Gastrocnemius medialis (tissue), 4 donors: Measurements from ENCODE around the gene RAB21. TPM values are rescaled to one million over a fixed set of nuclear protein-coding genes. Genes with fewer than 3 reads are reported as not detected.
A peak's percentile ranks its signal among the peaks of the same experiment; 100 is the strongest.

Experiments used
- ATAC-seq, 2 donors: fragments of 150-250 bp; one replicate each; pipeline ENCODE4 v1.9.1; 2016
- DNase-seq, 2 donors: peaks; one replicate each; pipeline ENCODE4 v3.0.0-alpha.2; 2019
- H3K27ac ChIP-seq, 4 donors: fragments of 200-600 bp; sonication (generic); 1 replicate in 1 of 4; 2 replicates in 3 of 4; pipeline ENCODE4 v1.5.1; 2016 to 2018; ENCODE audit warnings: mild to moderate bottlenecking in 2 of 4, moderate library complexity in 1 of 4
- H3K27me3 ChIP-seq, 3 donors: fragments of 200-600 bp; sonication (generic) in 2 of 3; 1 replicate in 1 of 3; 2 replicates in 2 of 3; pipeline versions ENCODE4 v1.5.1 to v1.6.0; 2016 to 2019; ENCODE audit warnings: mild to moderate bottlenecking in 1 of 3, moderate library complexity in 1 of 3
- H3K36me3 ChIP-seq, 2 donors: fragments of 200-600 bp; sonication (generic) in 1 of 2; one replicate each; pipeline ENCODE4 v1.5.1; 2017 to 2018
- H3K4me1 ChIP-seq, 2 donors: fragments of 200-600 bp; sonication (generic) in 1 of 2; one replicate each; pipeline ENCODE4 v1.5.1; 2016 to 2017; ENCODE audit warnings: mild to moderate bottlenecking in 2 of 2
- H3K4me3 ChIP-seq, 4 donors: fragments of 200-600 bp; sonication (generic) in 3 of 4; 1 replicate in 1 of 4; 2 replicates in 3 of 4; pipeline ENCODE4 v1.5.1; 2016 to 2019; ENCODE audit warnings: mild to moderate bottlenecking in 2 of 4
- H3K9me3 ChIP-seq, 3 donors: fragments of 200-600 bp; sonication (generic) in 2 of 3; 1 replicate in 1 of 3; 2 replicates in 2 of 3; pipeline ENCODE4 v1.5.1; 2016 to 2019
- CTCF ChIP-seq, 5 experiments: fragments of 450-650 bp in 3 of 5; fragments of 200-600 bp in 2 of 5; sonication (generic) in 2 of 5; IDR thresholded peaks in 4 of 5; conservative IDR thresholded peaks in 1 of 5; 1 replicate in 4 of 5; 2 replicates in 1 of 5; pipeline ENCODE4 v1.5.1; 2016 to 2019; ENCODE audit warnings: antibody characterized with exemption in 5 of 5, mild to moderate bottlenecking in 3 of 5, moderate library complexity in 3 of 5
- POLR2A ChIP-seq, 2 donors: fragments of 450-650 bp; IDR thresholded peaks; one replicate each; pipeline ENCODE4 v1.6.1; 2017; ENCODE audit warnings: antibody characterized with exemption in 2 of 2, mild to moderate bottlenecking in 2 of 2, moderate library complexity in 2 of 2
- in situ Hi-C, 4 donors: fragments of 200-750 bp; cut with MboI; loops; one replicate each; pipeline versions ENCODE4 v1.15.0 to v1.8.0; 2017; ENCODE audit warnings: low sequenced_read_pairs in 4 of 4
- intact Hi-C: fragments of 100-400 bp; cut with DNase I; formaldehyde crosslinking; loops from one replicate; pipeline ENCODE4 v1.15.1; 2023; ENCODE audit warnings: low total_unique reads
- total RNA-seq, 4 donors: library from RNA; depleted of rRNA; stranded (reverse); fragments of >200 nt; gene quantifications; one replicate each; pipeline versions ENCODE4 v1.1.0 to v1.2.3, GENCODE V29; 2016

Gene RAB21
- total RNA-seq, 4 donors from 2014 or later: 17.4 to 75.9 (median 45.7) TPM

DNA sequence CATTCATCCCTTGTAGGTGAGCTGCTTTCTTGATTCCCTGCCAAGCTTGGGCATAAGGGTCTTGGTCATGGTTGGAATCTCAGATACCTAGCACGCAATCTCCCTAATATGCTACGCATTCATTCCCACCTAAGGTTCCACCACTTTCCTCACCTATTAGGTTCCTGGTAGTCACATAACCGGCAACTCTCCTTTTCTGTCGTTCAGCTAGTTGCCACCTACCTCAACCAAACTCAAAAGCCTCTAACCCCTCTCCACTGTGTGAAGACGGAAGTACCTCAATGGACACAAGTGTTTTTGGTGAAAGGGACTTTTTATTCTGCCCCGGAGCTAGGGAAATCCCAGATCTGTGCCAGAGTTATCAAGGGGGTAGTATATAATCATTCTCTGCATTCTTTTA lies 83.6 kb downstream of the RAB21 start:
- no peak for ATAC-seq
- Histone ChIP-seq H3K4me3 (no peak overlapping the region), H3K27ac (peak overlapping the region in 2 of 4 donors; percentile 98), H3K36me3 (peaks cover 0 to 10% of the 10 kb centered on the region in 2 donors), H3K27me3 (no peaks in the 10 kb centered on the region), H3K4me1 (peaks cover 30 to 31% of the 10 kb centered on the region in 2 donors), H3K9me3 (no peaks in the 10 kb centered on the region)
- intact Hi-C loops: loop anchor here (2.0 kb wide), 1 partner anchor 173 kb away; the partner anchor contains the start of gene THAP2
- no peak for DNase-seq
- in situ Hi-C loops: loop anchor here in 1 of 4 donors (10.0 kb wide), 1 partner anchor 173 kb away; the partner anchor contains the start of genes THAP2 and ZFC3H1
- TF ChIP-seq POLR2A (IDR thresholded peaks at IDR 0.05) (no peak), CTCF (IDR thresholded peaks at IDR 0.05 in 4 of 5, conservative IDR thresholded peaks at IDR 0.05 in 1 of 5) (no peak)

DNA sequence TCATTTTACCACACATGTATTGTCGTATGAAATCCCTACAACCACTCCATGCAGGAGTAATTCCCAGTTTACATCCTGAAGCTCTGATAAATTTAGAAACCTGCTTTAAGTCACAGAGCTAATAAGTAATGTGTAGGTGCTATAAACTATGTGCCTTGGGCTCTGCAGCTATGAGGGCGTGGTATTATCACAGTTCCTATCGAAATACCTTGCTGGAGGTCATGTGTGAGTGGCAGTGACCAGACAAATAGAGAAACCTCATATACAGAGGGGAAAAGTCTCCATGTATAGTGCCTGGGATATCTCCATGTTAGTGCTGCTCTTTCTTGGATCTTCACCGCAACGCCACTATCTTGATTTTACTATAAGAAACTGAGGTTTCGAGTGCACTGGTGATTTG lies 84.0 kb downstream of the RAB21 start:
- Histone ChIP-seq H3K4me1 (peaks cover 34 to 36% of the 10 kb centered on the region in 2 donors), H3K27me3 (no peaks in the 10 kb centered on the region)

DNA sequence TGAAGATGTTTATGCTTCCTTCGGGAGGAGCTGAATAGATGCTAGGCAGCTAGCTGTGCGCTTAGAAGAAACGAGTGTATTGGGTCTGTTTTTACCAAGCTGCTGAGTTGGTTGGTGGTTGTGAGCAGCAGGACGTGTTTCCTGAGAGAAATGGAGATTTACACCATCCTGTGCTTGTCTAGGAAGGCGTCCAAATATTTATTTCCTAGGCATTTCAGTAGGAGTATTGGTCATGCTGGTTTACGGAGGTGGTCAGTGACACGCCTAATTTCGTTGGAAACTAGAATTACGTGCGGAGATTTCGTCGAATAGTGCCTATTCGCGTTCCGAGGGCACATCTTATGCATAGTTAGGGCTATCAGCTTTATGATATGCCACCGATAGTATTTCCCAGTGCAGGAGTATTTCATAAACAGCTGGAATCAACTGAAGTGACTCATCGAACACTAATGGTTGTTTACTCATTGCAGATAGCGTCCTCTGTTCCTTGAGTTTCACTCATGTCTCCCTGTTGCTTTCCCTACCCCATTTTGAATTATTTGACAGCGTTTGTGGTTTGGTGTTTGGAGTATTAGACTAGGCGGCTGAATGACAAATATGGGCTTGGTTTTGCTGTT lies 85.7 kb downstream of the RAB21 start:
- in situ Hi-C loops: loop anchor here in 2 of 4 donors (10.0 kb wide), 2 partner anchors 66 to 86 kb away; partner anchors contain the start of gene RAB21 (in 1 of the 2)

More for the DNA sequence above, 84.0 kb downstream of the RAB21 start:
- TF ChIP-seq CTCF (IDR thresholded peaks at IDR 0.05 in 4 of 5, conservative IDR thresholded peaks at IDR 0.05 in 1 of 5) (no peak), POLR2A (IDR thresholded peaks at IDR 0.05) (no peak)
- peak overlapping the region in 2 of 4 donors; percentile 76 to 84 for H3K4me3 ChIP-seq
- in situ Hi-C loops (loop anchor here in 1 of 4 donors (10.0 kb wide), 1 partner anchor 174 kb away; the partner anchor contains the start of genes THAP2 and ZFC3H1), intact Hi-C loops (loop anchor here (2.0 kb wide), 1 partner anchor 174 kb away; the partner anchor contains the start of gene THAP2)
- DNase-seq (no peak), ATAC-seq (no peak)
- H3K27ac ChIP-seq: peak overlapping the region; percentile 91 to 98 (median 97)
- peaks cover 0 to 10% of the 10 kb centered on the region in 2 donors for H3K36me3 ChIP-seq
- no peaks in the 10 kb centered on the region for H3K9me3 ChIP-seq

DNA sequence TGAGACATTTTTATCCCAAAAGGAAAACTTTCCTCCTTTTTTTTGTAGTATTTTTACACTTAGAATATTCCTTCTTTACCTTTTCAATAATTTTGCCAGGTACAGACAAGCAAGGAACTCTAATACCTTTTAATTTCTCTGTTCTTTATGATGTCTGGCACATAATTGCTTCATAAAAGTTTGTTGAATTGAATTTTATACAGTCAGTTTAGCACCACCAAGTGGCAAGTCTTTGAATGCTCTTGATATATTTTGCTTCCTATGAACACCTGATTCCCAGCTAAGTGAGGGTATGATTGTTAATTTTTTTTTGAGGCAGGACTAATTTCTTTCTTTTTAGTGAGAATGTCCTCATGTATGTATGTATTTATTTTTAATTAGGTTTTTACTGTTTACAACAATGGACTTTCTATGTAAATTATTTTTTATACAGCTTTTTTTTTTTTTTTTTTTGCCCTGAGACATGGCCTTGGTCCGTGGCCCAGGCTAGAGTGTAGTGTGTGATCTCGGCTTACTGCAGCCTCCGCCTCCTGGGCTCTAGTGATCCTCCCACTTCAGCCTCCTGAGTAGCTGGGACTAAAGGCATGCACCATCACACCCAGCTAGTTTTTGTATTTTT lies 91.8 kb downstream of the RAB21 start:
- in situ Hi-C loops: loop anchor here in 2 of 4 donors (10.0 kb wide), 2 partner anchors 72 to 92 kb away; partner anchors contain the start of gene RAB21 (in 1 of the 2)
- intact Hi-C loops: loop anchor here (2.0 to 10.0 kb wide), 3 partner anchors 66 to 1602 kb away; partner anchors contain the start of genes CNOT2 and TMEM19
- peak overlapping the region; percentile 84 to 95 (median 90) for H3K27ac ChIP-seq
- ATAC-seq: no peak
- no peaks in the 10 kb centered on the region for H3K9me3 ChIP-seq
- H3K4me1 ChIP-seq: peaks cover 86 to 94% of the 10 kb centered on the region in 2 donors
- peaks cover 0 to 5% of the 10 kb centered on the region in 2 donors for H3K36me3 ChIP-seq
- H3K4me3 ChIP-seq: peak overlapping the region in 1 of 4 donors; percentile 5
- DNase-seq: no peak
- no peaks in the 10 kb centered on the region for H3K27me3 ChIP-seq
- no peak for TF ChIP-seq POLR2A (IDR thresholded peaks at IDR 0.05)
- peak; percentile 11 to 78 (median 53) for TF ChIP-seq CTCF (IDR thresholded peaks at IDR 0.05 in 4 of 5, conservative IDR thresholded peaks at IDR 0.05 in 1 of 5)

More for the DNA sequence above, 85.7 kb downstream of the RAB21 start:
- H3K27me3 ChIP-seq: no peaks in the 10 kb centered on the region
- no peak for DNase-seq
- H3K9me3 ChIP-seq: no peaks in the 10 kb centered on the region
- peak overlapping the region; percentile 91 to 98 (median 97) for H3K27ac ChIP-seq
- intact Hi-C loops: loop anchor here (2.0 to 10.0 kb wide), 2 partner anchors 86 to 1596 kb away; partner anchors contain the start of genes CNOT2 and RAB21
- TF ChIP-seq POLR2A (IDR thresholded peaks at IDR 0.05): no peak
- TF ChIP-seq CTCF (IDR thresholded peaks at IDR 0.05 in 4 of 5, conservative IDR thresholded peaks at IDR 0.05 in 1 of 5): no peak
- peaks cover 0 to 10% of the 10 kb centered on the region in 2 donors for H3K36me3 ChIP-seq
- peaks cover 51% of the 10 kb centered on the region in 2 donors for H3K4me1 ChIP-seq
- peak; percentile 49 to 80 for ATAC-seq
- H3K4me3 ChIP-seq: peak overlapping the region; percentile 61 to 84 (median 78)
